Breast epithelium (tissue), 4 donors: ENCODE data around the gene TIAM1. TPM values are rescaled to one million over a fixed set of nuclear protein-coding genes. Genes with fewer than 3 reads are reported as not detected.

Experiments used
- DNase-seq, 2 donors: peaks; one replicate each; pipeline ENCODE4 v3.0.0-alpha.2; 2019; ENCODE audit warnings: low spot score in 2 of 2
- H3K27ac ChIP-seq, 2 donors: fragments of 200-600 bp; sonication (generic) in 1 of 2; one replicate each; pipeline ENCODE4 v1.5.1; 2016 to 2019; ENCODE audit warnings: mild to moderate bottlenecking in 1 of 2
- H3K27me3 ChIP-seq, 2 donors: fragments of 200-600 bp; sonication (generic) in 1 of 2; one replicate each; pipeline versions ENCODE4 v1.5.1 to v1.6.0; 2017 to 2019; ENCODE audit warnings: control low read depth in 1 of 2, mild to moderate bottlenecking in 1 of 2
- H3K36me3 ChIP-seq: fragments of 200-600 bp; one replicate; pipeline ENCODE4 v1.5.1; 2019
- H3K4me1 ChIP-seq, 2 donors: fragments of 200-600 bp; sonication (generic); one replicate each; pipeline ENCODE4 v1.5.1; 2016 to 2019; ENCODE audit warnings: control low read depth in 1 of 2
- H3K4me3 ChIP-seq, 3 donors: fragments of 200-600 bp; sonication (generic); 1 replicate in 2 of 3; 2 replicates in 1 of 3; pipeline ENCODE4 v1.5.1; 2016 to 2019; ENCODE audit warnings: mild to moderate bottlenecking in 3 of 3, moderate library complexity in 2 of 3
- H3K9me3 ChIP-seq, 2 donors: fragments of 200-600 bp; sonication (generic) in 1 of 2; one replicate each; pipeline ENCODE4 v1.5.1; 2016 to 2019; ENCODE audit warnings: control low read depth in 1 of 2
- CTCF ChIP-seq, 3 donors: fragments of 450-650 bp; IDR thresholded peaks; one replicate each; pipeline ENCODE4 v1.5.1; 2016 to 2017; ENCODE audit warnings: antibody characterized with exemption in 3 of 3, mild to moderate bottlenecking in 3 of 3, moderate library complexity in 3 of 3
- POLR2A ChIP-seq: fragments of 450-650 bp; IDR thresholded peaks from one replicate; pipeline ENCODE4 v1.6.1; 2016; ENCODE audit warnings: antibody characterized with exemption, mild to moderate bottlenecking, moderate library complexity
- POLR2AphosphoS5 ChIP-seq, 3 donors: sonication (generic); formaldehyde crosslinking; IDR thresholded peaks; one replicate each; pipeline ENCODE4 v1.6.1; 2017; ENCODE audit warnings: antibody characterized with exemption in 3 of 3
- intact Hi-C: fragments of 100-400 bp; cut with DNase I; formaldehyde crosslinking; loops from one replicate; pipeline ENCODE4 v1.15.1; 2023; ENCODE audit warnings: low total_unique reads
- total RNA-seq, 3 donors: library from RNA; depleted of rRNA; stranded (reverse); fragments of >200 nt; gene quantifications; one replicate each; pipeline ENCODE4 v1.1.0, GENCODE V29; 2016

The TIAM1 gene
- total RNA-seq, 3 donors from 2014 or later, result 10.6 to 17.7 (median 11.8) TPM

GRCh38 chr21:31145274-31145673 is 198.8 kb downstream of the TIAM1 start:
- Histone ChIP-seq H3K4me1 (no peaks in the 10 kb centered on the region), H3K27ac (no peak overlapping the region), H3K4me3 (no peak overlapping the region), H3K27me3 (no peaks in the 10 kb centered on the region), H3K36me3 (no peaks in the 10 kb centered on the region), H3K9me3 (no peaks in the 10 kb centered on the region)
- intact Hi-C loops, result no loop called here
- TF ChIP-seq POLR2AphosphoS5 (IDR thresholded peaks at IDR 0.05) (no peak), CTCF (IDR thresholded peaks at IDR 0.05) (no peak), POLR2A (no peak)
- no peak for DNase-seq

GRCh38 chr21:31143036-31143435 is 201.0 kb downstream of the TIAM1 start:
- Histone ChIP-seq H3K27ac (no peak overlapping the region), H3K9me3 (no peaks in the 10 kb centered on the region), H3K27me3 (no peaks in the 10 kb centered on the region), H3K36me3 (no peaks in the 10 kb centered on the region), H3K4me1 (no peaks in the 10 kb centered on the region), H3K4me3 (no peak overlapping the region)
- no peak for TF ChIP-seq POLR2AphosphoS5 (IDR thresholded peaks at IDR 0.05)
- TF ChIP-seq CTCF (IDR thresholded peaks at IDR 0.05), result no peak
- no peak for TF ChIP-seq POLR2A
- intact Hi-C loops, result no loop called here
- DNase-seq, result no peak

GRCh38 chr21:31142600-31142999 is 201.5 kb downstream of the TIAM1 start:
- no peak overlapping the region for H3K27ac ChIP-seq
- no peaks in the 10 kb centered on the region for H3K27me3 ChIP-seq
- intact Hi-C loops, result no loop called here
- DNase-seq, result no peak
- H3K4me3 ChIP-seq, result no peak overlapping the region
- H3K4me1 ChIP-seq, result no peaks in the 10 kb centered on the region
- no peaks in the 10 kb centered on the region for H3K36me3 ChIP-seq
- no peaks in the 10 kb centered on the region for H3K9me3 ChIP-seq
- TF ChIP-seq POLR2A (no peak), POLR2AphosphoS5 (IDR thresholded peaks at IDR 0.05) (no peak), CTCF (IDR thresholded peaks at IDR 0.05) (no peak)

- H3K27ac ChIP-seq, result no peak overlapping the region
- no peak for TF ChIP-seq CTCF (IDR thresholded peaks at IDR 0.05)
- TF ChIP-seq POLR2A, result no peak
- no peak for TF ChIP-seq POLR2AphosphoS5 (IDR thresholded peaks at IDR 0.05)
- no peaks in the 10 kb centered on the region for H3K27me3 ChIP-seq
- no peaks in the 10 kb centered on the region for H3K36me3 ChIP-seq
- H3K4me1 ChIP-seq, result no peaks in the 10 kb centered on the region
- no peak for DNase-seq
- H3K4me3 ChIP-seq, result no peak overlapping the region
- intact Hi-C loops, result no loop called here
- no peaks in the 10 kb centered on the region for H3K9me3 ChIP-seq
These were observed 202.6 kb downstream of the TIAM1 start for GRCh38 chr21:31141389-31142000.

- Histone ChIP-seq H3K27me3 (no peaks in the 10 kb centered on the region), H3K4me1 (no peaks in the 10 kb centered on the region), H3K36me3 (no peaks in the 10 kb centered on the region), H3K4me3 (no peak overlapping the region), H3K27ac (no peak overlapping the region), H3K9me3 (no peaks in the 10 kb centered on the region)
- no peak for DNase-seq
- intact Hi-C loops, result no loop called here
- TF ChIP-seq POLR2AphosphoS5 (IDR thresholded peaks at IDR 0.05) (no peak), POLR2A (no peak), CTCF (IDR thresholded peaks at IDR 0.05) (no peak)
These were observed 203.4 kb downstream of the TIAM1 start for GRCh38 chr21:31140676-31141075.
